ENCODE results near the gene KCNN1.
A peak's percentile ranks its signal among the peaks of the same experiment; 100 is the strongest.
"Not testable (repeated sequence)": the region's sequence is repeated elsewhere in the genome, so short reads cannot be mapped to it uniquely, and the experiment has no call there.

Gene KCNN1

GRCh38 chr19:17966550-17967256 is at the start of gene KCNN1:
Gene KCNN1, plus strand, starts transcription at chr19:17967107. Its CDS starts 6,782 bp downstream, at chr19:17973889.
- DNase-seq = no peak

GRCh38 chr19:17918151-17918550 is 48.8 kb upstream of the KCNN1 start:
- DNase-seq = not testable (repeated sequence)

- not testable (repeated sequence) for DNase-seq
Measured at GRCh38 chr19:17919122-17919521, 47.8 kb upstream of the KCNN1 start.

GRCh38 chr19:17920527-17920926 is 46.4 kb upstream of the KCNN1 start:
- no peak for DNase-seq

GRCh38 chr19:17922138-17922537 is 44.8 kb upstream of the KCNN1 start:
- DNase-seq = no peak

GRCh38 chr19:17926044-17926443 is 40.9 kb upstream of the KCNN1 start:
- no peak for DNase-seq

- no peak for DNase-seq
Measured at GRCh38 chr19:17929056-17929455, 37.9 kb upstream of the KCNN1 start.

- DNase-seq = peak; percentile 32
Measured at GRCh38 chr19:17931532-17932191, 35.2 kb upstream of the KCNN1 start.

GRCh38 chr19:17932485-17933338 is 34.2 kb upstream of the KCNN1 start, which contains the start of gene CCDC124:
Gene CCDC124, plus strand, starts transcription at chr19:17933015. Its CDS starts 3,406 bp downstream, at chr19:17936421.
- DNase-seq = peak; percentile 89

GRCh38 chr19:17933414-17934129 is 33.3 kb upstream of the KCNN1 start:
- no peak for DNase-seq

- DNase-seq = no peak
Measured at GRCh38 chr19:17936379-17936778, 30.5 kb upstream of the KCNN1 start.

- DNase-seq = no peak
Measured at GRCh38 chr19:17937371-17937900, 29.5 kb upstream of the KCNN1 start.

GRCh38 chr19:17938092-17938845 is 28.6 kb upstream of the KCNN1 start:
- DNase-seq = peak; percentile 48

- no peak for DNase-seq
Measured at GRCh38 chr19:17942181-17942580, 24.7 kb upstream of the KCNN1 start.

- no peak for DNase-seq
Measured at GRCh38 chr19:17942582-17943273, 24.2 kb upstream of the KCNN1 start.

- no peak for DNase-seq
Measured at GRCh38 chr19:17943274-17944221, 23.4 kb upstream of the KCNN1 start.

- DNase-seq = no peak
Measured at GRCh38 chr19:17944301-17944700, 22.6 kb upstream of the KCNN1 start.

- DNase-seq = no peak
Measured at GRCh38 chr19:17946965-17947784, 19.7 kb upstream of the KCNN1 start.

All from COR-L47 (cell line).